ENCODE data around the gene CLIC4. TPM values are rescaled to one million over a fixed set of nuclear protein-coding genes. Genes with fewer than 3 reads are reported as not detected.

Gene CLIC4
- total RNA-seq, 4 donors from 2014 or later: 294 to 434 (median 374) TPM

DNA sequence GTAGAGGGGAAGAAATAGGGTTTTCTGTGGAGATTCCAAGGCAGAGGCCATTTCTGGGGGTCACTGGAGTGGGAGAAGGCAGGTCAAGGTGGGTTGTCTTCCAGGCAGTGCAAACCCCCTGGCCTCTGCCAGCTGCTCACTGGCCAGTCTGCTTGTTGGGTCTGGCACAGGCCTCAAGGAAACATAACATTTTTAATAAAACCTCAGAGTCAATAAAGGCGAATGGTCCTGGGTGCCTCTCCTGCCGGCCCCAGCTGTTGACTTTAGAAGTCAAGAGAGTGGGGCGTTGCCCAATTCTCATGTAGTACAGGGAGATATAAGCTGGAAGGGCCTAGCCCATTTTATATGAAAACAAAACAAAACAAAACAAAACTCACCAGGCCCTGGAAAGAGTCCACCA lies 148.2 kb downstream of the CLIC4 start:
- no peaks in the 10 kb centered on the region for H3K27me3 ChIP-seq
- no peak for DNase-seq
- no peaks in the 10 kb centered on the region for H3K4me1 ChIP-seq
- TF ChIP-seq, protein P1, sequence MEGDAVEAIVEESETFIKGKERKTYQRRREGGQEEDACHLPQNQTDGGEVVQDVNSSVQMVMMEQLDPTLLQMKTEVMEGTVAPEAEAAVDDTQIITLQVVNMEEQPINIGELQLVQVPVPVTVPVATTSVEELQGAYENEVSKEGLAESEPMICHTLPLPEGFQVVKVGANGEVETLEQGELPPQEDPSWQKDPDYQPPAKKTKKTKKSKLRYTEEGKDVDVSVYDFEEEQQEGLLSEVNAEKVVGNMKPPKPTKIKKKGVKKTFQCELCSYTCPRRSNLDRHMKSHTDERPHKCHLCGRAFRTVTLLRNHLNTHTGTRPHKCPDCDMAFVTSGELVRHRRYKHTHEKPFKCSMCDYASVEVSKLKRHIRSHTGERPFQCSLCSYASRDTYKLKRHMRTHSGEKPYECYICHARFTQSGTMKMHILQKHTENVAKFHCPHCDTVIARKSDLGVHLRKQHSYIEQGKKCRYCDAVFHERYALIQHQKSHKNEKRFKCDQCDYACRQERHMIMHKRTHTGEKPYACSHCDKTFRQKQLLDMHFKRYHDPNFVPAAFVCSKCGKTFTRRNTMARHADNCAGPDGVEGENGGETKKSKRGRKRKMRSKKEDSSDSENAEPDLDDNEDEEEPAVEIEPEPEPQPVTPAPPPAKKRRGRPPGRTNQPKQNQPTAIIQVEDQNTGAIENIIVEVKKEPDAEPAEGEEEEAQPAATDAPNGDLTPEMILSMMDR (IDR thresholded peaks at IDR 0.05): no peak
- no peak for TF ChIP-seq POLR2A (IDR thresholded peaks at IDR 0.05)
- no peaks in the 10 kb centered on the region for H3K36me3 ChIP-seq
- H3K9me3 ChIP-seq: no peaks in the 10 kb centered on the region
- H3K27ac ChIP-seq: no peak overlapping the region
- no peak overlapping the region for H3K4me3 ChIP-seq
- intact Hi-C loops (cut with DNase I; ENCODE audit: low total_unique reads): no loop called here

Small RNAs within 50 kb of the gene (small RNA-seq; reads per million reads assigned to genes)
- gene RNU6-1208P: not detected

Other genes starting within 250 kb of the CLIC4 start
- gene RCAN3, start 242.6 kb upstream of the CLIC4 start, total RNA-seq: 10 to 100 TPM in 2 of 4 donors, 1 to 10 TPM in 2; 2.6 to 22.1 (median 7.3) TPM
- gene NCMAP, start 189.4 kb upstream of the CLIC4 start, total RNA-seq: under 1 TPM in 2 of 4 donors, not detected in 2; 0.18 to 0.48 TPM
- gene SRRM1, start 102.1 kb upstream of the CLIC4 start, total RNA-seq: 100 to 1,000 TPM in 2 of 4 donors, 10 to 100 TPM in 2; 92.6 to 177 (median 129) TPM
- gene RUNX3, start 184.8 kb downstream of the CLIC4 start, total RNA-seq: 1 to 10 TPM in 2 of 4 donors, under 1 TPM in 1, not detected in 1; 0.26 to 1.7 (median 1.6) TPM